ENCODE data around the gene ATP5ME. TPM values are rescaled to one million over a fixed set of nuclear protein-coding genes. Genes with fewer than 3 reads are reported as not detected.

The ATP5ME gene
- total RNA-seq, 2 experiments from 2014 or later: 213 to 231 TPM

DNA sequence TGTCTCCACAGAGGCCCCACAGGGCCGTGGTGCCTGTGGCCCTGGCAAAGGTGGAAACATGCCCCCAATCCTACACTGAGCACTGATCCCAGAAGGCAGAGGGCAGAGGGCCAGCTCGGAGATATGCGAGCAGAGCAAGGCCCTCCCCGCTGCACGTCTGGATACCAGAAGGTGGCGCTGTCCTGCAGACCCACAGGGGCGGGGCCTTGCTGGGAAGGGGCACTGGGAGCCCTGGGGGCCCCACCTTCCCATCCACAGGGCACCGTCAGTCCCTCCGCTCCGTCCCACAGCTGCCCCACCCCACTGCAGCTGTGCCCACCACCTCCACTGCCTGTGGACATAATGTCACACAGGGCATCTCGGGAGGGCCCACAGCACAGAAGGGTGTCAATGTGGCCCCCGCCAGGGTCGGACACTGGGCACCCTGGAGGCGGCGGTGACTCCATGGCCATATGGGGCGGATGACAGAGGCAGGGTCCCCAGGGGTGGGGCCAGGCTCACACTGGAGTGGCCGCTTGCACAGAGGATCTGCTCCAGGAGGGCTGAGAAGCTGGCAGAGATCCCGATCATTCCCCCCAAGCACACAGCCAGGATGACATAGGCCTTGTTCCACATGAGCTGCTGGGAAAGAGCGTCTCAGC is 10.0 kb upstream of the ATP5ME start:
- Mint-ChIP-seq H3K4me1 (peaks cover 9% of the 10 kb centered on the region), H3K9me3 (ENCODE audit: low read depth) (no peaks in the 10 kb centered on the region), H3K4me3 (no peak overlapping the region), H3K36me3 (no peaks in the 10 kb centered on the region), H3K27ac (no peak overlapping the region), H3K27me3 (no peaks in the 10 kb centered on the region)
- CTCF ChIA-PET: interaction anchor here (0.6 to 1.7 kb wide), 10 partner anchors 9 to 303 kb away, joined by 3 to 6 read pairs (median 4); partner anchors contain the start of genes ATP5ME, IDUA and MYL5
- ATAC-seq (no peak), DNase-seq (peak; percentile 62)

DNA sequence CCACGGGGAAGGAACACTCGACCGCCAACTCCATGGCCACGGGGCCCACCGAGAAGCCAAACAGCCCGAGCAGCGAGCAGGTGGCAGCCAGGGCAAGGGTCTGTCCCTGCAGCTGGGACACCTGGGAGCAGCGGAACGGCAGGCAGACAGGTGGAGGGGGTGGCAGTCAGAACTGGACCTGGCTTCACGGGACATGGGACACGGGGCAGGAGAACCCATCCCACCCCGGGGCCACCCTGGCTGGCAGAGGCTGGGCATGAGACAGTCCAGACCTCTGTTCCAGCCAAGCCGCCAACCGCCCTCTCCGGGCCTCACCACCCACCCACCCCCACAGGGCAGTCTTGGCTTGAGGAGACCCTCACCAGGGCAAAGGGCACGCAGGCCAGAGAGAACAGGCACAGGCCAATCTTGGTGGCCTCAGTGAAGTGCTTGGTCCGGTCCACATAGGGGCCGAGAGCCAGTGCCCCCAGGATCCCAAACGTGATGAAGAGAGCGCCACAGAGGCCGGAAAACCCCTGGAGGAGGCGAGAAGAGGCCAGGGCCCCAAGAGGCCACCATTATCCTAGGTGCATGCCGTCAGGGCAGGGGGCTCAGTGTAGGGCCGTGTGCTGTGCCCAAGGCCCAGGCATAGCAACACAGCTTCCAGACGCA is 9.3 kb upstream of the ATP5ME start:
- H3K9me3 Mint-ChIP-seq (ENCODE audit: low read depth): no peaks in the 10 kb centered on the region
- no peak overlapping the region for H3K27ac Mint-ChIP-seq
- no peaks in the 10 kb centered on the region for H3K27me3 Mint-ChIP-seq
- no peak overlapping the region for H3K4me3 Mint-ChIP-seq
- no peak for ATAC-seq
- CTCF ChIA-PET: interaction anchor here (0.6 to 1.7 kb wide), 8 partner anchors 9 to 304 kb away, joined by 3 to 6 read pairs (median 4); partner anchors contain the start of genes ATP5ME, IDUA and MYL5
- DNase-seq: no peak
- no peaks in the 10 kb centered on the region for H3K36me3 Mint-ChIP-seq
- H3K4me1 Mint-ChIP-seq: peaks cover 9% of the 10 kb centered on the region

DNA sequence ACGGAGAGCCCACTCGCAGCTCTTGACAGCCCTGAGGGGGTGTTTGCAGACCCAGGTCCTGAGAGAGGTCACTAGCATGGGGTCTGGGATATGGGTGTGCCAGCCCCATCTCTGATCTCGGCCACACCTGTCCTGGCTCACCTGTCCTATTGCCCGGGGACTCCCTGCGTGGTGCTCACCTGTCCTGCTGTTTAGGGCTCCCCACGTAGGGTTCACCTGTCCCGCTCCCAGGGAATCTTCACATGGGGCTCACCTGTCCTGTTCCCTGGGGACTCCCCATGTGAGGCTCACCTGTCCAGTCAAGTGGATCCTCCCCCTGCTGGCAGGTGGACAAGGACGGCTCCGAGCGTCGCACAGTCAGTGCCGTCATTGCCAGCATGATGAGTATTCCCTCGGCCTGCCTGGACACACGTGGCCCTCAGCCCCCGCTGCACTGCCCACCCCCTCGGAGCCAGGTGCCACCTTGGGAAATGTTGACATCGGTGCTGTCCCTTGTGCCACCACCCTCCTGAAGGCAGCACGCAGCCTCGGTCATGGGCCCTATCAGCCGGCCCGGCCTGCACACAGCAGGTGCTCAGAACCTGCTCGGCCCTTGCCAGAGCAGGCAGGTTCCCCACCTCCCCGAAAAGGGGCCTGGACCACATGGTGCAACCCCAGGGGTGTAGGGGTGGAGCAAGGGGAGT is 8.6 kb upstream of the ATP5ME start:
- H3K27me3 Mint-ChIP-seq: no peaks in the 10 kb centered on the region
- H3K4me1 Mint-ChIP-seq: peaks cover 9% of the 10 kb centered on the region
- no peak for DNase-seq
- H3K27ac Mint-ChIP-seq: no peak overlapping the region
- no peaks in the 10 kb centered on the region for H3K36me3 Mint-ChIP-seq
- CTCF ChIA-PET: no interaction called here
- H3K4me3 Mint-ChIP-seq: no peak overlapping the region
- ATAC-seq: no peak
- H3K9me3 Mint-ChIP-seq (ENCODE audit: low read depth): no peaks in the 10 kb centered on the region

DNA sequence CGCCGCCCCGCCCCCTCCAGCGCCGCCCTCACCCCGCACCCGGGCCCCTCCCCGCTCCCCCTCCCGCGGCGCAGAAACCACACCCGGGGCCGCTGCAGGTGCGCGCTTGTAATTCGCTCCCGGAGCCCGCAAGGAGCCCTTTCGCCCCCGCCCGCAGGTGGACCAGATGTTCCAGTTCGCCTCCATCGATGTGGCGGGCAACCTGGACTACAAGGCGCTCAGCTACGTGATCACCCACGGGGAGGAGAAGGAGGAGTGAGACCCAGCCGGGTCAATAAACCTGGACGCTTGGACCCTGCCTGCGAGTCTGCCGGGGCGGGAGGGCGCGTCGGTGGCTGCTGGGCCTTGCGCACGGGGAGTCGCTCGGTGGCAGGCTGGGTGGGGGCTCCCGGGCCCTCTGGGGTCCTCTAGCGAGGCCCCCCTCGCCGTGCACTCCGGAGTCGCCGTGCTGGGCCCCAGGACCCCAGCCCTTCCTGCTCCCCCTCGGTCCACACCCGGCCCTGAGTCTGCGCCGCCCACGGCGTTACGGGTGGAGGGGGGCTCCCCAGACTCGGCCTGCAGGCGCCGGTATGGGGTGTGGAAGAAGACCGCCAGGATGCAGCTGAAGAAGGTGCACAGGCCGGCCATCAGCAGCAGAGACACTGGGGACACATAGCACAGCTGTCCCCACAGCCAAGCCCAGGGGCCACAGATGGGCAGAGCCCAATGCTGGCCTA is 7.8 kb upstream of the ATP5ME start:
- no peaks in the 10 kb centered on the region for H3K9me3 Mint-ChIP-seq (ENCODE audit: low read depth)
- H3K27me3 Mint-ChIP-seq: no peaks in the 10 kb centered on the region
- ATAC-seq (peak; percentile 11), DNase-seq (peak; percentile 65)
- peak overlapping the region; percentile 20 for H3K4me3 Mint-ChIP-seq
- no peak overlapping the region for H3K27ac Mint-ChIP-seq
- CTCF ChIA-PET: no interaction called here
- H3K4me1 Mint-ChIP-seq: peaks cover 9% of the 10 kb centered on the region
- H3K36me3 Mint-ChIP-seq: no peaks in the 10 kb centered on the region

DNA sequence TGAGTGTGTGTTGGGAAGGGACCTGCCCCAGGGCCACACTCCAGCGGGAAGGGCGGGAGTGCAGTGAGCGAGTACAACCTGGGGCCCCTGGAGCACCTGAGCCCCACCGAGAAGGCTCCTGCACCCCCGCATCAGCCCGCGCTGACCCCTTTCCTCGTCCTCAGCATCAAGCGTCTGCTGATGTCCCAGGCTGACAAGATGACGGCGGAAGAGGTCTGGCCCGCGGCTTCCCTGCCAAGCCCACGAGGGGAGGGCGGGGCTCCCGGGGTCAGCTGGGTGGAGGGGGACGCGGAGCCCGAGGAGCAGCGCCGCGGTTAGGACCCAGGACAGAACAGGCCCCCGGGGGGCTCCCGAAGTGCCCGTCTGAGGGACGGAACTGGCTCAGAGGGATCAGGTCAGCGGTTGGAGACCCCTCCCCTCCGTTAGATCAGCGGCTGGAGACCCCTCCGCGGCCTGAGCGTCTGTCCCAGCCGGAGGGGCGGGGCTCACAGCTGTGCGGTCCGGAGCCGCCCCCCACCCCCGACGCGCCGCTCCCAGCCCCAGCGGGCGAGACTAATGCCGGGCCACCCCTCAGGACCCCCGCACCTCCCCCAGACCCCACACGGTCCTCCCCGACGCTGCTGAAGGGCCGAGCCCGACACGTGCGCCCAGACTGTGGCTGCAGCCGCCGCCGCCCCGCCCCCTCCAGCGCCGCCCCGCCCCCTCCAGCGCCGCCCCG is 7.0 kb upstream of the ATP5ME start:
- Mint-ChIP-seq H3K27ac (peak overlapping the region; percentile 80), H3K4me1 (peaks cover 10% of the 10 kb centered on the region), H3K4me3 (peak overlapping the region; percentile 70), H3K27me3 (no peaks in the 10 kb centered on the region), H3K36me3 (no peaks in the 10 kb centered on the region), H3K9me3 (ENCODE audit: low read depth) (no peaks in the 10 kb centered on the region)
- CTCF ChIA-PET: interaction anchor here (1.5 kb wide), 1 partner anchor 60 kb away, joined by 4 read pairs; no protein-coding TSS in a partner anchor
- ATAC-seq (peak; percentile 82), DNase-seq (peak; percentile 88)

DNA sequence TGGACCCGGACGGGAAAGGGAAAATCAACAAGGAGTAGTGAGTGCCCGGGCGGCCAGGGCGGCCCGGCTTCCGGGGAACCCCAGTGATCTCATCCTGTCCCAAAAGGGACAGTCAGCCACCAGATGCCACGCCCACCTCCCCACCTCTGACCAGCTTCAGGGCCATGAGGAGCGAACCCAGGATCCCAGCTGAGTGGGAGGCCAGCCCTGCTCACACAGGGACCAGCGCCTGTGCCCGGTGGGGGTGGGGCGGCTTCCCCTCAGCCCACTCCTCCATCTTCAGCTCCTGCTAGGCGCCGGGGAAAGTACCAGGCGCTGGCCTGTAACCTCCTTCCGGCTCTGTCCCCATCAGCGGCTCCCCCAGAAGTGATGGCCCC is 6.5 kb upstream of the ATP5ME start:
- CTCF ChIA-PET: interaction anchor here (1.5 kb wide), 1 partner anchor 61 kb away, joined by 4 read pairs; no protein-coding TSS in a partner anchor
- Mint-ChIP-seq H3K27ac (peak overlapping the region; percentile 80), H3K4me1 (peaks cover 16% of the 10 kb centered on the region), H3K9me3 (ENCODE audit: low read depth) (no peaks in the 10 kb centered on the region), H3K4me3 (peak overlapping the region; percentile 70), H3K36me3 (no peaks in the 10 kb centered on the region), H3K27me3 (no peaks in the 10 kb centered on the region)
- ATAC-seq (peak; percentile 50), DNase-seq (no peak)

DNA sequence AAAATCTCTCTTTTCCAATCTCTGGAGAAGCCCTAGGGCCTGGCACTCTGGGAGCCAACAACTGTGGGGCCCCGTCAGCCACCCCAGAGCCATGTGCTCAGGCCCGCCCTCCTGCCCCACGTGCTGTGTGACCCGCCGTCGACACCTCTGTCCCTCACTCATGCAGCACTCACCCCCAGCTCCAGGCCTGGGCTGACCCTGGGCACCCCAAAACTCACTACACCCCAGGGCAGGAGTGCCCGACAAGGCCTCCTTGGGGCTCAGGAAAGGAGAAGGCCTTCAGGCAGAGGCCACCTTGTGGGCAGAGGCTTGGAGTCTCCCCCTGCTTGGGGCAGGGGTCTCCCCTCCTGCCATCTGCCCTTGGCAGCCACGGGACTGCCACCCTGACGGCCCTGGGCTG is 6.0 kb upstream of the ATP5ME start:
- H3K27ac Mint-ChIP-seq: peak overlapping the region; percentile 80
- H3K27me3 Mint-ChIP-seq: no peaks in the 10 kb centered on the region
- no peak for ATAC-seq
- peaks cover 19% of the 10 kb centered on the region for H3K4me1 Mint-ChIP-seq
- no peaks in the 10 kb centered on the region for H3K9me3 Mint-ChIP-seq (ENCODE audit: low read depth)
- H3K36me3 Mint-ChIP-seq: no peaks in the 10 kb centered on the region
- CTCF ChIA-PET: interaction anchor here (1.5 kb wide), 1 partner anchor 61 kb away, joined by 4 read pairs; no protein-coding TSS in a partner anchor
- no peak for DNase-seq
- H3K4me3 Mint-ChIP-seq: peak overlapping the region; percentile 70

DNA sequence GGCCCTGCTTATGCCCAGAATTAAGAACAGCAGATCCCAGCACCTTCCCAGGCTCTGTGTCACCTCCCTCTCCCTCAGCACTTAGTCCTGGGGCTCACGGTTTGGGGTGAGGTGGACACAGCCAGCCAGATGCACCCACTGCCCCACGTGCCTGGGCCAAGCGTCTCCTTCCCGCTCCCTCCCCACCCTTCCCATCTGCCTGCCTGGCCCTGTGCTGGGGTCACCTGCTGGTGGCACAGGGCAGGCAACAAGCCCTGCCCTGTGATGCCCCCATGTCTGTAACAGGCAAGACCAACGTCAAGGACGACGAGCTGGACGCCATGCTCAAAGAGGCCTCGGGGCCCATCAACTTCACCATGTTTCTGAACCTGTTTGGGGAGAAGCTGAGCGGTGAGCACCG is 5.6 kb upstream of the ATP5ME start:
- Mint-ChIP-seq H3K27me3 (no peaks in the 10 kb centered on the region), H3K4me3 (no peak overlapping the region), H3K9me3 (ENCODE audit: low read depth) (no peaks in the 10 kb centered on the region), H3K4me1 (peaks cover 19% of the 10 kb centered on the region), H3K36me3 (no peaks in the 10 kb centered on the region), H3K27ac (no peak overlapping the region)
- DNase-seq (no peak), ATAC-seq (no peak)
- CTCF ChIA-PET: interaction anchor here (1.5 kb wide), 1 partner anchor 62 kb away, joined by 4 read pairs; no protein-coding TSS in a partner anchor

DNA sequence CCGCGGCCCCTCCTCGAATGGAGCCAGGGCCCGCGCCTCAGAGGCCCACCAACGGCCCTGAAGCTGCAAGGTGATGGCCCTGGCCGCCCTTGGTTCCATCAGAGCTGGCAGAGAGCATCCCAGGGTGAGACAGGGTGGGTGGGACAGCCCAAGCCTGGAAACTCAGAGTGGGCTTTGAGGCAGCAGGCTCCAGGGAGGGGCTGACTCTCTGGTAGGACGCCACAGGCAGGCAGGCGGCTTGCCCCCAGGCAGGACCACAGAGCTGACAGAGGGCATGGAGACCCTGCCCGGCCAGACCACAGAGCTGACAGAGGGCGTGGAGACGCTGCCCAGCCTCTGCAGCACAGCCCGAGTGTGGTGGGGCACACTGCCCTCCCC is 5.0 kb upstream of the ATP5ME start:
- Mint-ChIP-seq H3K4me3 (no peak overlapping the region), H3K36me3 (peaks cover under 1% of the 10 kb centered on the region), H3K4me1 (peaks cover 20% of the 10 kb centered on the region), H3K27ac (no peak overlapping the region), H3K27me3 (no peaks in the 10 kb centered on the region), H3K9me3 (ENCODE audit: low read depth) (no peaks in the 10 kb centered on the region)
- CTCF ChIA-PET: no interaction called here
- ATAC-seq (no peak), DNase-seq (no peak)

DNA sequence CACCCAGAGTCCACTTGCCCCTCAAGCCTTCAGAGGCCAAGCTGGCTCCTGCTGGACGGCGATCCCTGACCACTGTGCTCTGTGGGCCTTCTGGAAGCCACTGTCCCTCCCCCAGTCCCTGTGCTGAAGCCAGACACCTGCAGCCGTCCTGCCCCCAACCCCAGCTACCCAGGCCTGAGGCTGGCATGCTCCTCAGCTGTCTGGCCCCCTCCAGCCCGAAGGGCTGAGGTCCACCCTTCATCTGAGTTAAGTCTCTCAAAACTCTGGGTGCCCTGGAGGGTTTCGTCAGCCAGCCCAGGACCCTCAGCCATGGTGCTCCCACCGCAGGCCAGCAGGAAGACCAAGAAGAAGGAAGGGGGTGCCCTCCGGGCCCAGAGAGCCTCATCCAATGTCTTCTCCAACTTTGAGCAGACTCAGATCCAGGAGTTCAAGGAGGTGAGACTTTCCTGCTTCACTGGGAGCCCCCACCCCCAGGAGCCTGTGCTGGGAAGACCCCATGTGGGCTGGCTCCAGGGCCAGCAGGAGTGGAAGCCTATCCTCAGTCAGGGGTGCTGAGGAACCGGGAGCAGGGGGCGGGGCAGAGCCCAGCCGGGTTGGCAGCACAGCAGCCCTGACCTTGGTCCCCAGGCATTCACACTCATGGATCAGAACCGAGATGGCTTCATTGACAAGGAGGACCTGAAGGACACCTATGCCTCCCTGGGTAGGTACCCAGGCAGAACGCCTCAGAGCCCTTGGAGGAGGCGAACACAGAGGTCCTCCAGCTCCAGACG is 4.4 kb upstream of the ATP5ME start:
- Mint-ChIP-seq H3K27me3 (no peaks in the 10 kb centered on the region), H3K9me3 (ENCODE audit: low read depth) (no peaks in the 10 kb centered on the region), H3K4me3 (no peak overlapping the region), H3K36me3 (peaks cover 2% of the 10 kb centered on the region), H3K4me1 (peaks cover 21% of the 10 kb centered on the region), H3K27ac (no peak overlapping the region)
- no peak for ATAC-seq
- DNase-seq: no peak
- CTCF ChIA-PET: no interaction called here

DNA sequence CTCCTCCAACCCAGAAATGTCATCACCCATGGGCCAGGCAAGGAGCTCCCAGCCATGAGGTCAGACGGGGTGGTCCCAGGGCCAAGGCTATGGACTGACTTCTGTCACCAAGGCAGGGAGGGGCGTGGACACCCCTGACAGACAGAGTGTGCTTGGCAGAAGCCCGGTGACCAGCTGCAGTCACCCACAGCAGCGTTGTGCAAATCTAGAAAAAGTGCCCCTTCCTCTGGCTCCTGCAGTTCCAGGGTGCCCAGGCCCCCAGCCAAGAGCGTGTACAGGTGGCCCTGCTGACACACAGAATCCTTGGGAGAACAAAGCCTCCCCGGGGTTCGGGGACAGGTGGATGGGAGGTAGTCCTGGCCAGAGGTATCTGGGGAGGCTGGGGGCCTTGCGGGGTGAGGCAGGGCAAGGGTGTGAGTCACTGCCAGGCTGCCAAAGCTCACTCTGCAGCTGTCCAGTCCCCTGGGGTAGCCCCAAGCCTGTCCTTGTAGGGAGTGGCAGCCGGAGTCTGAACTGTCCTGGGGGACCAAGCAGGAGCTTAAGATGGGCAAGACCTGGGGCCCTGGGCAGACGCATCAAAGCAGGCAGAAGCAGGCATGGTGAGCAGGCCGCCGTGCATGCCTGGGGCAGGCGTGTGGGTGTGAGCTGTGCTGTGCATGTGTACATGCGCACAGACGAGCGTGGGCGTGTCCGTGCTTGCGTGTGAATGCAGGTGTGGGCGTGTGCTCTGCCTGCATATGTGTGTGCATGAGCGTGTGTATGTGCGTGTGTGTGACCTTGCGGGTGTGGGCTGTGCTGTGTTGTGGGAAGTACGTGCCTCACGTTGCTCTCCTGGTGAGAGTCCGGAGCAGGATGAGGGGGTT is 3.6 kb upstream of the ATP5ME start:
- H3K9me3 Mint-ChIP-seq (ENCODE audit: low read depth): no peaks in the 10 kb centered on the region
- CTCF ChIA-PET: no interaction called here
- peaks cover 7% of the 10 kb centered on the region for H3K36me3 Mint-ChIP-seq
- ATAC-seq: no peak
- H3K4me1 Mint-ChIP-seq: peaks cover 26% of the 10 kb centered on the region
- no peak overlapping the region for H3K27ac Mint-ChIP-seq
- DNase-seq: no peak
- no peaks in the 10 kb centered on the region for H3K27me3 Mint-ChIP-seq
- no peak overlapping the region for H3K4me3 Mint-ChIP-seq

DNA sequence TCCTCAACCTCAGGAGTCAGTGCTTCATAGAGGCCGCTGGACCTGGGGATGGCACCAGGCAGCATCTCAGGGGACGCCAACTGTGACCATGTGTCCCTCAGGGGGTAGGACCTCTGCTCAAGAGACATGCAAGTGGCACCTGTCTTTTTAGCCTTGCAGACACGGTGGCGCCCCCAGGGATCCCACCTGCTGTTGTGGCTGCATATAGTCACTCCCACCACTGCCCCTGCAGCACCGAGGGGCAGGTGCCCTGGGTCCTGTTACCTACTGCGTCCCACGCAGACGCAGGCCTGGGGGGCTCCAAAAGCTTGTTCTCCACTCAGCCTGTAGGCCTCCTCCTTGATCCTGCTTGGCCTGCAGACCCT is 2.8 kb upstream of the ATP5ME start:
- CTCF ChIA-PET: no interaction called here
- H3K9me3 Mint-ChIP-seq (ENCODE audit: low read depth): no peaks in the 10 kb centered on the region

More for the DNA sequence above, 2.8 kb upstream of the ATP5ME start:
- ATAC-seq: no peak
- Mint-ChIP-seq H3K4me1 (peaks cover 29% of the 10 kb centered on the region), H3K27ac (no peak overlapping the region), H3K4me3 (no peak overlapping the region), H3K27me3 (no peaks in the 10 kb centered on the region), H3K36me3 (peaks cover 12% of the 10 kb centered on the region)
- no peak for DNase-seq

Data from activated CD8-positive, alpha-beta memory T cell treated with anti-CD3 and anti-CD28 coated beads, Interleukin-2, amount 10 ng/mL, durations not matched to agents 7 days and 5 days (primary cell).